Measurements from ENCODE around the gene SUSD6.

Gene SUSD6

GRCh38 chr14:69754487-69754886 is 143.1 kb downstream of the SUSD6 start:
- Mint-ChIP-seq H3K9me3 (no peaks in the 10 kb centered on the region), H3K4me3 (no peak overlapping the region), H3K4me1 (peaks cover 12% of the 10 kb centered on the region), H3K36me3 (ENCODE audit: low read depth) (no peaks in the 10 kb centered on the region), H3K27me3 (no peaks in the 10 kb centered on the region), H3K27ac (no peak overlapping the region)
- DNase-seq (no peak), ATAC-seq (no peak)

- H3K9me3 Mint-ChIP-seq = no peaks in the 10 kb centered on the region
- H3K27ac Mint-ChIP-seq = peak overlapping the region; percentile 54
- no peak overlapping the region for H3K4me3 Mint-ChIP-seq
- DNase-seq (no peak), ATAC-seq (peak; percentile 49)
- no peaks in the 10 kb centered on the region for H3K27me3 Mint-ChIP-seq
- H3K36me3 Mint-ChIP-seq (ENCODE audit: low read depth) = no peaks in the 10 kb centered on the region
- peaks cover 12% of the 10 kb centered on the region for H3K4me1 Mint-ChIP-seq
Measured at GRCh38 chr14:69755296-69755695, 143.9 kb downstream of the SUSD6 start.

DNA sequence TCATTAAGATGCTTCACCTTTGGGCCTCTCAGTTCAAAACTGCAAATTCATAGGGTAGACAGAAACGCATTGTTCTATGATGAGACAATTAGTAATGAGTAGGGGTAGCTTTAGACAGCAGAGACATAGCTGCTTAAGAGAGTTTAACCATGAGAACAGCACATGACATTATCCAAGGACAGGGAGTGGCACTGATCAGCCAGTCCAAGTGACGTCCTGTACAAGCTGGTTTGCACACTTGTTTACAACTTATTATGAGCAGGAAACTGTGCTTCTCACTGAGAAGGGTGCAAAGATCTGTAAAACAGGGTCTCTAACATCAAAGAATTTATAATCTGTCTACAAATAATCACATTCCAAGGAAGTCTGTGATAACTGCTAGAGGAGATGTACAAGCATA is 144.4 kb downstream of the SUSD6 start:
- Mint-ChIP-seq H3K27me3 (no peaks in the 10 kb centered on the region), H3K36me3 (ENCODE audit: low read depth) (no peaks in the 10 kb centered on the region), H3K27ac (peak overlapping the region; percentile 54), H3K4me3 (no peak overlapping the region), H3K9me3 (no peaks in the 10 kb centered on the region), H3K4me1 (peaks cover 13% of the 10 kb centered on the region)
- DNase-seq (no peak), ATAC-seq (peak; percentile 10)

GRCh38 chr14:69756298-69756697 is 144.9 kb downstream of the SUSD6 start:
- ATAC-seq = no peak

DNA sequence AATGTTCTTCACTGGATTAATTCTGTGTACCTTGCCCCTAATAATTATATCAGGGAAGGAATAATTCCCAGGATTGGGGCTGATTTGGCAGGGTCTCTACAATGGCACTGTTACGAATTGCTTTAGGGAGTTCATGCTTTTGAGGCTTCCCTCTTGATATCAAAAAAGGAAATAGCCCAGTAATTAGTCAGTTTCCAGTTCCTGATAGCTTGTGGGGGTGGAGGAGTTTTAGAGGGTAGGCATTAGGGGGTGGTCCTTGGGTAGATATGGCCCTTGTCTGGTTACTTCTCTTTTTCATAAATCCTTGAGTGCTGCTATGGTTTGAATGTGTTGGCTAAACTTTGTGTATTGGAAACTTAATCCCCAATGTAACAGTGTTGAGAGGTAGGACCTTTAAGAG is 149.4 kb downstream of the SUSD6 start:
- no peak for DNase-seq
- no peak overlapping the region for H3K4me3 Mint-ChIP-seq
- H3K27me3 Mint-ChIP-seq = no peaks in the 10 kb centered on the region
- H3K4me1 Mint-ChIP-seq = peaks cover 36% of the 10 kb centered on the region
- H3K27ac Mint-ChIP-seq = no peak overlapping the region
- no peak for ATAC-seq
- peaks cover 8% of the 10 kb centered on the region for H3K9me3 Mint-ChIP-seq
- peaks cover 8% of the 10 kb centered on the region for H3K36me3 Mint-ChIP-seq (ENCODE audit: low read depth)

More at GRCh38 chr14:69756298-69756697, 144.9 kb downstream of the SUSD6 start:
- Mint-ChIP-seq H3K36me3 (ENCODE audit: low read depth) (no peaks in the 10 kb centered on the region), H3K9me3 (no peaks in the 10 kb centered on the region), H3K27me3 (no peaks in the 10 kb centered on the region), H3K27ac (no peak overlapping the region), H3K4me3 (no peak overlapping the region), H3K4me1 (peaks cover 17% of the 10 kb centered on the region)
- no peak for DNase-seq

- Mint-ChIP-seq H3K36me3 (ENCODE audit: low read depth) (peaks cover 29% of the 10 kb centered on the region), H3K4me1 (peaks cover 65% of the 10 kb centered on the region), H3K4me3 (peak overlapping the region; percentile 41), H3K27ac (peak overlapping the region; percentile 93), H3K9me3 (peaks cover 8% of the 10 kb centered on the region), H3K27me3 (peaks cover 5% of the 10 kb centered on the region)
- DNase-seq (peak; percentile 32), ATAC-seq (peak; percentile 26)
Measured at GRCh38 chr14:69763761-69764510, 152.5 kb downstream of the SUSD6 start.

All from activated naive CD8-positive, alpha-beta T cell treated with anti-CD3 and anti-CD28 coated beads, Interleukin-2, amount 50 U/mL, for 24 hours (primary cell).